Left lung (tissue), 10 donors: ENCODE data around the gene ACSS3. TPM values are rescaled to one million over a fixed set of nuclear protein-coding genes. Genes with fewer than 3 reads are reported as not detected.

Experiments used
- ATAC-seq: fragments of 200-7000 bp; cut with Tn5 transposase; one replicate; pipeline ENCODE4 v1.9.1; 2020; ENCODE audit warnings: moderate library complexity
- DNase-seq, 4 donors: peaks; one replicate each; pipeline ENCODE4 v3.0.0-alpha.2; 2013 to 2020
- H3K27ac ChIP-seq, 2 donors: fragments of 200-600 bp; sonication (generic) in 1 of 2; one replicate each; pipeline versions ENCODE4 v1.5.0 to v1.8.0; 2020 to 2021
- H3K27me3 ChIP-seq, 2 donors: fragments of 200-600 bp; sonication (generic) in 1 of 2; one replicate each; pipeline versions ENCODE4 v1.5.0 to v1.8.0; 2020 to 2021
- H3K36me3 ChIP-seq, 2 donors: fragments of 200-600 bp; sonication (generic) in 1 of 2; one replicate each; pipeline versions ENCODE4 v1.5.0 to v1.8.0; 2020 to 2021
- H3K4me1 ChIP-seq, 2 donors: fragments of 200-600 bp; one replicate each; pipeline ENCODE4 v1.8.0; 2021
- H3K4me3 ChIP-seq, 2 donors: fragments of 200-600 bp; sonication (generic) in 1 of 2; one replicate each; pipeline versions ENCODE4 v1.5.0 to v1.8.0; 2020 to 2021; ENCODE audit warnings: mild to moderate bottlenecking in 1 of 2
- H3K9me3 ChIP-seq, 2 donors: fragments of 200-600 bp; sonication (generic) in 1 of 2; one replicate each; pipeline versions ENCODE4 v1.5.0 to v1.8.0; 2020 to 2021
- intact Hi-C, 2 donors: fragments of 100-400 bp; cut with DNase I; formaldehyde crosslinking; loops; one replicate each; pipeline versions ENCODE4 v1.11.2 to v1.14.2; 2022
- polyA plus RNA-seq, 6 donors: library from polyadenylated mRNA; unstranded; fragments of 120-200 nt; gene quantifications; one replicate each; pipeline ENCODE4 v1.2.1, GENCODE V29; 2013; ENCODE audit not compliant: insufficient read length in 6 of 6
- total RNA-seq, 2 donors: library from RNA; stranded (reverse); fragmentation: NEBNext Ultra II Directional; extraction: Animal tissue kit (Norgen Biotek cat#: 25700); gene quantifications; one replicate each; pipeline ENCODE4 v1.2.1, GENCODE V29; 2021
- TF ChIP-seq, protein P1 (sequence below), 2 donors: fragments of 200-600 bp; sonication (generic) in 1 of 2; IDR thresholded peaks; one replicate each; pipeline versions ENCODE4 v1.5.0 to v1.8.0; 2021; ENCODE audit warnings: antibody characterized with exemption in 2 of 2
- donor health status: DM: no; HTN: yes; CAD: no.
- donor health status: DM: no; HTN: no; CAD: no.

ACSS3 gene
- total and polyA plus RNA-seq, 8 donors, result 22.9 to 42.7 (median 30.1) TPM

DNA sequence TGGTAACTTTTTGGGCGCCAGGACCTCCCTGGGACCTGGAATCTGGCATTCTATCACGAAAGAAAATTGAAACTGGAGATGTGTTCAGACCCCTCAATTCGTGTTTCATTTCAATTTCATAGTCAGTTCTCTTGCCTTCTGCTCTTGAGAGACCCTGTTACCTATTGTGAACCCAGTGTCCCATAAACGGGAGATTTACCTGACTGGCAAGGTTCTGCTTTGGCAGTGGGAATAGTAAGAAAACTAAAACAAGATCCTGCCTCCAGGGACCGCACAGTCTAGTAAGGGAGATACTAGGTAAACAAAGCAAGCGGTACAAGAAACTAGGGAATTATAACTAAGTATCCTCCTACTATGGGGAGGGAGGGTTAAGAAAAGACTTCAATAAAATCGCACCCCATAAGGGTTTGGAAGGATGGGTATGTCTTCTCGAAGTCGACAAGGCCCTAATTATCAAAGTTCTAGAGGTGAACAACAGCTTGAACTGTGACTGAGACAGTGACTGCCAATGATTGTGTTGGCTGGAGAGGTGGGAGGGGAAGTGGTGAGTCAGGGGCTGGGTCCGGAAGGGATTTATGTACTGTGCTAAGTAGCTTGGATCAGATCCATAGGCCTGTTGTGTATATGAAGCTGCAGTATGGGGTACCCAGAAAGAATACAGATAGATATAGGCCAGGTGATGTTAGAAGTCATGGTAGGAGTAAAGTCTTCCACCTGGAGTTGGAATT lies 754 bp downstream of the ACSS3 start:
- H3K27ac ChIP-seq, result peak overlapping the region; percentile 62 to 85
- no peaks in the 10 kb centered on the region for H3K36me3 ChIP-seq
- peak; percentile 69 for ATAC-seq
- no peaks in the 10 kb centered on the region for H3K4me1 ChIP-seq
- peaks cover 0 to 22% of the 10 kb centered on the region in 2 donors for H3K27me3 ChIP-seq
- DNase-seq, result peak; percentile 20 to 59 (median 42)
- TF ChIP-seq, protein P1, sequence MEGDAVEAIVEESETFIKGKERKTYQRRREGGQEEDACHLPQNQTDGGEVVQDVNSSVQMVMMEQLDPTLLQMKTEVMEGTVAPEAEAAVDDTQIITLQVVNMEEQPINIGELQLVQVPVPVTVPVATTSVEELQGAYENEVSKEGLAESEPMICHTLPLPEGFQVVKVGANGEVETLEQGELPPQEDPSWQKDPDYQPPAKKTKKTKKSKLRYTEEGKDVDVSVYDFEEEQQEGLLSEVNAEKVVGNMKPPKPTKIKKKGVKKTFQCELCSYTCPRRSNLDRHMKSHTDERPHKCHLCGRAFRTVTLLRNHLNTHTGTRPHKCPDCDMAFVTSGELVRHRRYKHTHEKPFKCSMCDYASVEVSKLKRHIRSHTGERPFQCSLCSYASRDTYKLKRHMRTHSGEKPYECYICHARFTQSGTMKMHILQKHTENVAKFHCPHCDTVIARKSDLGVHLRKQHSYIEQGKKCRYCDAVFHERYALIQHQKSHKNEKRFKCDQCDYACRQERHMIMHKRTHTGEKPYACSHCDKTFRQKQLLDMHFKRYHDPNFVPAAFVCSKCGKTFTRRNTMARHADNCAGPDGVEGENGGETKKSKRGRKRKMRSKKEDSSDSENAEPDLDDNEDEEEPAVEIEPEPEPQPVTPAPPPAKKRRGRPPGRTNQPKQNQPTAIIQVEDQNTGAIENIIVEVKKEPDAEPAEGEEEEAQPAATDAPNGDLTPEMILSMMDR (IDR thresholded peaks at IDR 0.05), result no peak
- intact Hi-C loops, result no loop called here
- H3K9me3 ChIP-seq, result no peaks in the 10 kb centered on the region
- H3K4me3 ChIP-seq, result peak overlapping the region; percentile 46 to 57

DNA sequence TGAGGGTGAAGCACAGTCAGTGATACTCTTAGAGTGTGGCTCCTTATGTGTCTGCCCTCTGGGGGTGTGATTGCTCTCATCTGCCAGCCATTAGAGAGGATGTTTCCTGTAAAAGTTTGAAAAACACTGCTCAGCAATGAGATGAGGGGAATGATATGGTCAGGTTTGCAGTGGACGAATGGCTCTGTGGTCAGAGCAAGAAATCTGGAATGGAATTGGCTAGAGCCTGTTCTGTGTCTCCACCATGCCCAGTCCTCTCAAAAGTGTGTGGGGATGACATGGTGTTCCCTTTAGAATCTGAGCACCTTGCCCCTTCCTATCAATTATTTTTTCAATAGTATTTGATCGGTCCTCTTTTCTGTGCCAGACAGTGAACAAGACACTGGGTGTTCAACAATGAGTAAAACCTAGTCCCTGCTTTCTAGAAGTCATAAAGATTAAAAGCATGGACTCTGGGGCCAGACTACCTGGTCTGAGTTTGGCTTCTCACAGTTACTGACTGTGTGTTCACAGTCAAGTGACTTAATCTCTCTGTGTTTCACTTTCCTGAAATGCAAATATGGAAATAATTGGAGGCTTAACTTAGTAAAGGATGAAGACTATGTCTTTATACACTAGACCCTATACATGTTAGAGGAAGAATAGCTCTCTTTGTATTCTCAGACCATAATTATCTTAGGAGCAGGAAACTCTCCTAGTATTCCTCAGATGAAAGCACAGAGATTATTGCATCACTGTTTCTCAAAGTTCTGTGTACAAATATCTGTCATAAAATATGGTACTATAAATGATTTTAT lies 1.6 kb downstream of the ACSS3 start:
- Histone ChIP-seq H3K4me1 (no peaks in the 10 kb centered on the region), H3K27ac (peak overlapping the region; percentile 5 to 85), H3K4me3 (peak overlapping the region; percentile 46 to 57), H3K36me3 (no peaks in the 10 kb centered on the region), H3K9me3 (no peaks in the 10 kb centered on the region), H3K27me3 (peaks cover 0 to 22% of the 10 kb centered on the region in 2 donors)
- ATAC-seq (peak; percentile 2), DNase-seq (no peak)
- TF ChIP-seq, protein P1 (IDR thresholded peaks at IDR 0.05), result no peak
- intact Hi-C loops, result no loop called here

DNA sequence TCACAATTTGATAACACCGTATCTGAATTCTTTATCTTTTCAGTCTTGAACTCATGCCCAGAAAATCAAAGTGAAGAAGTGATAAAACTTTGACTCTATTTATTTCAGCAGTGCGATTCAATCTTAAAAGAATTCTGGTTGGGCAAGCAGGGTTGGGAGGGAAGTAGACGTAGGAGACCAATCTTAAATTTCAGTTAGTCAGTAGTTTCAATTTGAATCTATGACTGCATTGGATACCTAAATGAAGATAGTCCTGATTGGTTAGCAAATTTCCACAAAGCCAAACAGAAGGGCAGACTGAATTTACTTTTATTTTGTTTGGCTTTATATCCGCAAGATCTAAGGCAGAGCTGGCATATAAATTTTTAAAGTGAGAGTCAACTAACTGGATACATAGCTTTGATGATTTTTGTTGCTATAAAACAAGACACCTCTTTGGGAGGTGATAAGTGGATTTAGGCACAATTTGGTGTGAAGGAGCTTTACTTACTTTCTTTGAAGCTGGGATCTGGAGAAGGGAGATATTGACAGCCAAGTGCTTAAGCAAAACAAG lies 2.6 kb downstream of the ACSS3 start:
- ATAC-seq, result peak; percentile 43

DNA sequence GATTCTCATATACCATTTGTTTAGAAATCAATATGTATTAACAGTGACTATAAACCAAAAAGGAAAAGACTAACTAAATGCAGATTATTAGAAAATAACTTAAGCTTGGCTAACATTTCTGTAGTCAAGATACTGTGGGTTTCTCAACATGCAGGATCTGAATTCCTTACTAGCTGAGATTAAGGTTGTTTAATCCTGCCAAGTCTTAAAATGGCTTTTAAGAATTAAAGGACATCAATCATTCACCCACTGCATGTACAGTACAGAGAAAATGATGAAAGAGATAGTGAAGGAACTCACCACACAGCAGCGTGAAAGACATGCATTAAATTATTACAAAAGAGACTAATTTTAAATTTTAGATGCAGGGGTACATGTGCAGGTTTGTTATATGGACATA lies 3.8 kb downstream of the ACSS3 start:
- intact Hi-C loops, result no loop called here
- no peak for DNase-seq
- no peak for ATAC-seq
- H3K4me3 ChIP-seq, result no peak overlapping the region
- H3K36me3 ChIP-seq, result no peaks in the 10 kb centered on the region
- no peak overlapping the region for H3K27ac ChIP-seq
- no peaks in the 10 kb centered on the region for H3K4me1 ChIP-seq
- TF ChIP-seq, protein P1 (IDR thresholded peaks at IDR 0.05), result no peak
- no peaks in the 10 kb centered on the region for H3K9me3 ChIP-seq
- peaks cover 0 to 20% of the 10 kb centered on the region in 2 donors for H3K27me3 ChIP-seq

More for the DNA sequence above, 2.6 kb downstream of the ACSS3 start:
- intact Hi-C loops, result no loop called here
- H3K36me3 ChIP-seq, result no peaks in the 10 kb centered on the region
- peak overlapping the region in 1 of 2 donors; percentile 85 for H3K27ac ChIP-seq
- H3K4me1 ChIP-seq, result no peaks in the 10 kb centered on the region
- H3K4me3 ChIP-seq, result peak overlapping the region in 1 of 2 donors; percentile 46
- TF ChIP-seq, protein P1 (IDR thresholded peaks at IDR 0.05), result no peak
- H3K27me3 ChIP-seq, result peaks cover 0 to 22% of the 10 kb centered on the region in 2 donors
- DNase-seq, result peak in 1 of 4 donors; percentile 44
- no peaks in the 10 kb centered on the region for H3K9me3 ChIP-seq

DNA sequence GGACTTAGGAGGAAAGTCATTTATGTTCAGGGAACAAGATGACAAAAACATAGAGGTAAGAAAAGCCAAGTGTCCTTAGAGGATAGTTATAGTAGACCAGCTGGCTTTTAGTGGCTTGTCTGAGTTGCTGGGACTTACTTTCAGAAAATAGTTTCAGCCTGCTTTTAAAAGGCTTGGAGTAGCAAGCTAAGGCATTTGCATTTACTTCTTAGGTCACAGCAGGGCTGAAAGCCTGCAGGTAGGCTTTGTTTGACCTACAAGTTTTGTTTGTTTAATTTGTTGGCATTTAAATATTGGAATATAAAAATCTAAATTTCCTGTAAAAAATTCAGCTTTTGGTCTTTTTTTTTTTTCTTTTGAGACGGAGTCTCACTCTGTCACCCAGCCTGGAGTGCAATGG lies 5.1 kb downstream of the ACSS3 start:
- no peaks in the 10 kb centered on the region for H3K36me3 ChIP-seq
- intact Hi-C loops, result no loop called here
- H3K4me1 ChIP-seq, result no peaks in the 10 kb centered on the region
- no peak overlapping the region for H3K27ac ChIP-seq
- H3K4me3 ChIP-seq, result no peak overlapping the region
- no peak for DNase-seq
- TF ChIP-seq, protein P1 (IDR thresholded peaks at IDR 0.05), result no peak
- no peak for ATAC-seq
- peaks cover 0 to 8% of the 10 kb centered on the region in 2 donors for H3K27me3 ChIP-seq
- no peaks in the 10 kb centered on the region for H3K9me3 ChIP-seq
